Vein endothelial cell (primary cell): ENCODE results near the gene OR2T3. TPM values are rescaled to one million over a fixed set of nuclear protein-coding genes. Genes with fewer than 3 reads are reported as not detected.

Experiments used
- total RNA-seq: library from RNA; depleted of rRNA; stranded (reverse); fragments of >200 nt; gene quantifications from 2 replicates; pipeline ENCODE4 v1.2.3, GENCODE V29; 2012

Gene OR2T3
- total RNA-seq, result not detected in 2 replicates

GRCh38 chr1:248473051-248473450 lies at the start of gene OR2T3:
Gene OR2T3 (plus strand): TSS chr1:248473351. CDS start chr1:248473351, 0 bp downstream.

GRCh38 chr1:248445399-248445798 lies 27.8 kb upstream of the OR2T3 start, which contains the start of gene OR2T2:
Gene OR2T2 (plus strand): TSS chr1:248445637. CDS start chr1:248452798, 7,161 bp downstream.

GRCh38 chr1:248488289-248488688 lies 15.1 kb downstream of the OR2T3 start, which contains the start of gene OR2T5:
Gene OR2T5 (plus strand): TSS chr1:248488589. CDS start chr1:248488589, 0 bp downstream.

GRCh38 chr1:248507773-248508172 lies 34.6 kb downstream of the OR2T3 start, which contains the start of gene OR2G6:
Gene OR2G6 (plus strand): TSS chr1:248508073. CDS start chr1:248521647, 13,574 bp downstream.

Other genes starting within 250 kb of the OR2T3 start
- not detected in 2 replicates for gene OR2M4, start 241.9 kb upstream of the OR2T3 start, total RNA-seq
- gene OR2T33, start 195.4 kb upstream of the OR2T3 start, total RNA-seq, result not detected in 2 replicates
- gene OR2T12, start 169.9 kb upstream of the OR2T3 start, total RNA-seq, result not detected in 2 replicates
- gene OR2M7, start 148.8 kb upstream of the OR2T3 start, total RNA-seq, result not detected in 2 replicates
- gene OR14C36, start 124.6 kb upstream of the OR2T3 start, total RNA-seq, result not detected in 2 replicates
- gene OR2T4, start 111.7 kb upstream of the OR2T3 start, total RNA-seq, result not detected in 2 replicates
- gene OR2T6, start 97.6 kb upstream of the OR2T3 start, total RNA-seq, result not detected in 2 replicates
- not detected in 2 replicates for gene OR2T1, start 70.3 kb upstream of the OR2T3 start, total RNA-seq
- not detected in 2 replicates for gene OR2T2, start 27.7 kb upstream of the OR2T3 start, total RNA-seq
- not detected in 2 replicates for gene OR2T5, start 15.2 kb downstream of the OR2T3 start, total RNA-seq
- gene OR2G6, start 34.7 kb downstream of the OR2T3 start, total RNA-seq, result not detected in 2 replicates
- gene OR2T29, start 89.4 kb downstream of the OR2T3 start, total RNA-seq, result not detected in 2 replicates
- gene OR2T34, start 101.4 kb downstream of the OR2T3 start, total RNA-seq, result not detected in 2 replicates
- not detected in 2 replicates for gene OR2T10, start 124.3 kb downstream of the OR2T3 start, total RNA-seq
- gene OR2T11, start 161.7 kb downstream of the OR2T3 start, total RNA-seq, result not detected in 2 replicates
- gene OR2T35, start 171.9 kb downstream of the OR2T3 start, total RNA-seq, result not detected in 2 replicates
- not detected in 2 replicates for gene OR2T27, start 182.2 kb downstream of the OR2T3 start, total RNA-seq
- not detected in 2 replicates for gene OR14I1, start 229.4 kb downstream of the OR2T3 start, total RNA-seq